Breast epithelium (tissue), 3 donors: ENCODE results near the gene SLC16A9.

Source experiments
- POLR2A ChIP-seq: fragments of 450-650 bp; IDR thresholded peaks from one replicate; pipeline ENCODE4 v1.6.1; 2016; ENCODE audit warnings: antibody characterized with exemption, mild to moderate bottlenecking, moderate library complexity
- POLR2AphosphoS5 ChIP-seq, 3 donors: sonication (generic); formaldehyde crosslinking; IDR thresholded peaks; one replicate each; pipeline ENCODE4 v1.6.1; 2017; ENCODE audit warnings: antibody characterized with exemption in 3 of 3
- TF ChIP-seq, protein P1 (sequence below), 3 donors: fragments of 450-650 bp; IDR thresholded peaks; one replicate each; pipeline ENCODE4 v1.5.1; 2016 to 2017; ENCODE audit warnings: antibody characterized with exemption in 3 of 3, mild to moderate bottlenecking in 3 of 3, moderate library complexity in 3 of 3

- TF ChIP-seq, protein P1, sequence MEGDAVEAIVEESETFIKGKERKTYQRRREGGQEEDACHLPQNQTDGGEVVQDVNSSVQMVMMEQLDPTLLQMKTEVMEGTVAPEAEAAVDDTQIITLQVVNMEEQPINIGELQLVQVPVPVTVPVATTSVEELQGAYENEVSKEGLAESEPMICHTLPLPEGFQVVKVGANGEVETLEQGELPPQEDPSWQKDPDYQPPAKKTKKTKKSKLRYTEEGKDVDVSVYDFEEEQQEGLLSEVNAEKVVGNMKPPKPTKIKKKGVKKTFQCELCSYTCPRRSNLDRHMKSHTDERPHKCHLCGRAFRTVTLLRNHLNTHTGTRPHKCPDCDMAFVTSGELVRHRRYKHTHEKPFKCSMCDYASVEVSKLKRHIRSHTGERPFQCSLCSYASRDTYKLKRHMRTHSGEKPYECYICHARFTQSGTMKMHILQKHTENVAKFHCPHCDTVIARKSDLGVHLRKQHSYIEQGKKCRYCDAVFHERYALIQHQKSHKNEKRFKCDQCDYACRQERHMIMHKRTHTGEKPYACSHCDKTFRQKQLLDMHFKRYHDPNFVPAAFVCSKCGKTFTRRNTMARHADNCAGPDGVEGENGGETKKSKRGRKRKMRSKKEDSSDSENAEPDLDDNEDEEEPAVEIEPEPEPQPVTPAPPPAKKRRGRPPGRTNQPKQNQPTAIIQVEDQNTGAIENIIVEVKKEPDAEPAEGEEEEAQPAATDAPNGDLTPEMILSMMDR (IDR thresholded peaks at IDR 0.05), result no peak
- TF ChIP-seq POLR2A (no peak), POLR2AphosphoS5 (IDR thresholded peaks at IDR 0.05) (no peak)
Measured at GRCh38 chr10:59627366-59628018, 82.2 kb downstream of the SLC16A9 start.
